NCI-H2196 (cell line): ENCODE data around the gene CTSW.
A peak's percentile ranks its signal among the peaks of the same experiment; 100 is the strongest.
"Not testable (repeated sequence)": the region's sequence is repeated elsewhere in the genome, so short reads cannot be mapped to it uniquely, and the experiment has no call there.

Experiments used
- DNase-seq: peaks from one replicate; lab custom pipeline; 2025; ENCODE audit not compliant: unreplicated experiment; lab: John Stamatoyannopoulos, UW

CTSW gene, protein sequence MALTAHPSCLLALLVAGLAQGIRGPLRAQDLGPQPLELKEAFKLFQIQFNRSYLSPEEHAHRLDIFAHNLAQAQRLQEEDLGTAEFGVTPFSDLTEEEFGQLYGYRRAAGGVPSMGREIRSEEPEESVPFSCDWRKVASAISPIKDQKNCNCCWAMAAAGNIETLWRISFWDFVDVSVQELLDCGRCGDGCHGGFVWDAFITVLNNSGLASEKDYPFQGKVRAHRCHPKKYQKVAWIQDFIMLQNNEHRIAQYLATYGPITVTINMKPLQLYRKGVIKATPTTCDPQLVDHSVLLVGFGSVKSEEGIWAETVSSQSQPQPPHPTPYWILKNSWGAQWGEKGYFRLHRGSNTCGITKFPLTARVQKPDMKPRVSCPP

DNA sequence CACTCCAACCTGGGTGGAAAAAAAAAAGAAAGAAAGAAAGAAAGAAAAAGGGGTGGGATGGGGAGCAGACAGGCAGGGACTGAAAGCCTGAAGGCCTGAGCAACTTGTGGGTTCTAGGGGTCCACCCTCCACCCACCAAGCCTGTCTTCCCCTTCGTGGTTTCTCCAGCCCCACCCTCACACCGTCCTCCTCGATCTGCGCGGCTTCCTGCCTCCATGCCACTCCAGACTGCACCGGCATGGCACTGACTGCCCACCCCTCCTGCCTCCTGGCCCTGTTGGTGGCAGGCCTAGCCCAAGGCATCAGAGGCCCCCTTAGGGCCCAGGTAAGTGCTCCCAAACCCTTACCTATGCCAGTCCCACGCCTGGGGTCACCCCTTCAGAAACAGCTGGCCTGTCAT lies at the start of gene CTSW:
Gene CTSW (plus strand): TSS at position 221 of the 400 bp plus-strand sequence. CDS start 18 bp downstream, at position 239.
- DNase-seq = no peak

GRCh38 chr11:65832231-65832630 lies 47.4 kb upstream of the CTSW start:
- DNase-seq = not testable (repeated sequence)

GRCh38 chr11:65833297-65834030 lies 46.2 kb upstream of the CTSW start, which contains the start of gene SNX32:
Gene SNX32, plus strand, starts transcription at chr11:65833963. Its CDS starts 103 bp downstream, at chr11:65834066.
- peak; percentile 96 for DNase-seq

GRCh38 chr11:65834202-65834601 lies 45.4 kb upstream of the CTSW start:
- DNase-seq = no peak

DNA sequence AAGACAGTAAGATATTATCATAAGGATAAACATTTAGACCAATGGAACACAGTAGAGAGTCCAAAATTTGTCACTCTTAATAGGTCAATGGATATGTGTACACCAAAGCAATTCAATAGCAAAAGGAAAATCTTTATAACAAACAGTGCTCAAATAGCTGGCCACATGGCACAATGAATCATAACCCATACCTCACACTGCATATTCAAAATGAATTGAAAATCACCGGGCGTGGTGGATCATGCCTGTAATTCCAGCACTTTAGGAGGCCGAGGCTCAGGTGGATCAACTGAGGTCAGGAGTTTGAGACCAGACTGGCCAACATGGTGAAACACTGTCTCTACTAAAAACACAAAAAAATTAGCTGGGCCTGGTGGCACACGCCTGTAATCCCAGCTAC lies 37.5 kb upstream of the CTSW start:
- no peak for DNase-seq

DNA sequence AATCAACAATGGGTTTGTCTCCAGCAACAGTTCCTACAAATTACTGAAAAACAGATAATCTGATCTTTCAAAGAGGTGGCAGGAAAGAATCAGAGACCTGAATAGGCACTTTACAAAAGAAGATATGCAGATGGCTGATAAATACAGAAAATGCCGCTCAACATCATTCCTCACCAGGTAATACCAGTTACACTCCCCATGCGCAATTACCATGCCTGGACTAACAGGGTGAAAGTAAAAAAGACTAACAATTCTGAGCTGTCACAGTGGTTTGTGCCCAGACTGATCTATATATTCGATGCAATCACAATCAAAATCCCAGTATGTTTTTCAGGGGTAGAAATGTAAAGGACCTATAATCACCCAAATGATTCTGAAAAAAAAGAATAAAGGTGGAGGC lies 35.8 kb upstream of the CTSW start:
- no peak for DNase-seq

GRCh38 chr11:65844231-65844872 lies 35.3 kb upstream of the CTSW start:
- no peak for DNase-seq

DNA sequence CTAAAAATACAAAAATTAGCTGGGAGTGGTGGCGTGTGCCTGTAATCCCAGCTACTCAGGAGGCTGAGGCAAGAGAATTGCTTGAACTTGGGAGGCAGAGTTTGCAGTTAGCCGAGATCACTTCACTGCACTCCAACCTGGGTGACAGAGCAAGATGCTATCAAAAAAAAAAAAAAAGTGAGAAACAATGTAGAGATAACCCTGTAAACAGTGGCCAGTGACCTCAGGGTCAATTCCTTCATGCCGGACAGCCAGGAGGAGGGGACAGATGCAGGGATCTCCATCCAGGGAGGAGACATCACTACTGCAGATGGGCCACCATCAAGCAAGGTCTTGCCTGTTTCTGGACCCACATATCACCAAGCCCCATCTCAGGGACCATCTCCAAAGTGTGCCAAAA lies 31.9 kb upstream of the CTSW start:
- DNase-seq = no peak

- DNase-seq = not testable (repeated sequence)
These were observed 30.9 kb upstream of the CTSW start for GRCh38 chr11:65848693-65849092.

DNA sequence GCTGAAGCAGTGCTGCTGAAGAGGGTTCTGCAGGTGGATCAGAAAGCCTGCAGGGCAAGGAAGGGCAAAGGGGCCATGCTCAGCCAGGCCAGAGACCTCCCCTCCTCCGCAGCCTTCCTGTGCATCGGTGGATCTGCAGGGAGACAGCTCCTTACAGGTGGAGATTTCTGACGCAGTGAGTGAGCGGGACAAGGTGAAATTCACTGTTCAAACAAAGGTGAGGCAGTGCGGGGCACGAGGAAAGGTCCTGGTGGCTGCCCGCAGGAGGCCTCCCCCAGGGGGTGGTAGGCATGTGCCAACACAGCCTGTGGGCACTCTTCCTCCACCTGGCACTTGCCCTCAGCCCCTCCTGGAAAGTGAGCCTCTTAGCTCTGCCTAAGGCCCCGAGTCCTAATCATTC lies 30.3 kb upstream of the CTSW start:
- DNase-seq = no peak

GRCh38 chr11:65849771-65850216 lies 29.8 kb upstream of the CTSW start:
- no peak for DNase-seq

DNA sequence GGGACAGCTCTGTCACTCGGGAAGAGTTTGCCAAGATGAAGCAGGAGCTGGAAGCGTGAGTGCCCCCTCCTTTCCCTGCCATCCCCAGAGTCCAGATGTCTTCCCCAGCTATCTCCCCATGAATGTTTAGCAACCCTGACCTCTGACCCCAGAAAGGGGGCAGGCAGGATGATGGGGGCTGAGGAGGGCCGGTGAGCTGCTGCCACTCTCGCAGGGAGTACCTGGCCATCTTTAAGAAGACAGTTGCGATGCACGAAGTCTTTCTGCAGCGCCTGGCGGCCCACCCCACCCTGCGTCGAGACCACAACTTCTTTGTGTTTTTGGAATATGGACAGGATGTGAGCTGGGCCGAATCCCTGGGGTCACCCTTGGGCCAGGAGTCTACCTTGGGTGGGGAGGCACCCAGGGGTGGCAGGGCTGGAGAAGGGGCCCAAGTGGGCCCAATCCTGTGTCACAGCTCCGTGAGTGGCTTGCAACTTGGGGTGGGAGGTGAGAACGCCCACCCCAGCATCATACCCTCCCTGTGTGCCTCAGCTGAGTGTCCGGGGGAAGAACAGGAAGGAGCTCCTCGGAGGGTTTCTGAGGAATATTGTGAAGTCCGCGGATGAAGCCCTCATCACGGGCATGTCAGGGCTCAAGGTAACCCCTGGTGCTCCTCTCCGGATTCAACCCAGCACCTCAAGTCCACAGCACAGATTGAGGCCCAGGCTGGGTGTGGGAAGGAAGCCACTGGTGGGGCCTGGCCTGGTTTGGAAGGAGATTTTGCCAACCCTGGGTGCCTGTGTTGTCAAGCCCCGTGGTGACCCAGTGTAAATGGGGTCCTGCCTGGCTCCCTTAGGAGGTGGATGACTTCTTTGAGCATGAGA lies 29.2 kb upstream of the CTSW start:
- no peak for DNase-seq

DNA sequence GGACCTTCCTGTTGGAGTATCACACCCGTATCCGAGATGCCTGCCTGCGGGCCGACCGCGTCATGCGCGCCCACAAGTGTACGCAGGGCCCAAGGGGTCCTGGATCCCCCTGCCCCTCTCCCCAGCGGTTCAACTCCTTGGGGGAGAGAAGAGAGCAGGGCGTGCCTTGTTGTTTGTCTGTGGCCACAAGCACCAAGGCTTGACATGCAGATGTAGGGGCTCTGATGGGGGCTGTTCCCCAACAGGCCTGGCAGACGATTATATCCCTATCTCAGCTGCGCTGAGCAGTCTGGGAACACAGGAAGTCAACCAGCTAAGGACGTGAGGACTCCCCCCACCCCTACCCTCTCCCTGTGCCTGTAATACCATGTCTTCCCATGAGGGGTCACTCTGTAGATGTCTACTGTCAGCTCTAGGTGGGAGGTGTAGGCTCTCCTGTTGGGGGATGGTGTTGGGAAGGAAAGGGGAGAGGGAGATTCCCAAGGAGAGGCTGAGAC lies 28.5 kb upstream of the CTSW start:
- DNase-seq = no peak

- DNase-seq = no peak
These were observed 27.7 kb upstream of the CTSW start for GRCh38 chr11:65851811-65852507.

DNA sequence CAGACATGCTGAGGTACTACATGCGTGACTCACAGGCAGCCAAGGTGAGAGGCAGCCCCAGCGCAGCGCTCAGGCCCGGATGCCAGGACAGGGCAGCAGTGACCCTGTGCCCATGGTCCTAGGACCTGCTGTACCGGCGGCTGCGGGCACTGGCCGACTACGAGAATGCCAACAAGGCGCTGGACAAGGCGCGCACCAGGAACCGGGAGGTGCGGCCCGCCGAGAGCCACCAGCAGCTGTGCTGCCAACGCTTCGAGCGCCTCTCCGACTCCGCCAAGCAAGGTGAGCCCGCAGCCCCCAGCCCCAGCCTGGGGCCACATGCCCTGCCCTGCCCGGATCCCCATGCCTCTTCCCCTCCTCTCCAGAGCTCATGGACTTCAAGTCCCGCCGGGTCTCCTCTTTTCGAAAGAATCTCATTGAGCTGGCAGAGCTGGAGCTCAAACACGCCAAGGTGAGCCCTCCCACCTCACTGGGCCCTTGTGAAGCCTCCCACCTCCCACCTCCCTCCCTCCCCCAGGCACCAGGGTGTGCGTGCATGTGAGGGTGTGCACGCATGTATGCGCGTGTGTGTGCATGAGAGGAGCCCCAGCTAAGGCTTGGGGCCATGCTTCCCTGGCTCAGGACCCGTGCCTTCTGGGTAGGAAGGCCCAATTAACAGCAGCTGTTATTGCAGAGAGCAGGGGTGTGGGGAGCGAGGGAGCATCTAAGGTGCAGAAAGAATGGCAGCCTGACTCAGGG lies 27.0 kb upstream of the CTSW start:
- DNase-seq = no peak

DNA sequence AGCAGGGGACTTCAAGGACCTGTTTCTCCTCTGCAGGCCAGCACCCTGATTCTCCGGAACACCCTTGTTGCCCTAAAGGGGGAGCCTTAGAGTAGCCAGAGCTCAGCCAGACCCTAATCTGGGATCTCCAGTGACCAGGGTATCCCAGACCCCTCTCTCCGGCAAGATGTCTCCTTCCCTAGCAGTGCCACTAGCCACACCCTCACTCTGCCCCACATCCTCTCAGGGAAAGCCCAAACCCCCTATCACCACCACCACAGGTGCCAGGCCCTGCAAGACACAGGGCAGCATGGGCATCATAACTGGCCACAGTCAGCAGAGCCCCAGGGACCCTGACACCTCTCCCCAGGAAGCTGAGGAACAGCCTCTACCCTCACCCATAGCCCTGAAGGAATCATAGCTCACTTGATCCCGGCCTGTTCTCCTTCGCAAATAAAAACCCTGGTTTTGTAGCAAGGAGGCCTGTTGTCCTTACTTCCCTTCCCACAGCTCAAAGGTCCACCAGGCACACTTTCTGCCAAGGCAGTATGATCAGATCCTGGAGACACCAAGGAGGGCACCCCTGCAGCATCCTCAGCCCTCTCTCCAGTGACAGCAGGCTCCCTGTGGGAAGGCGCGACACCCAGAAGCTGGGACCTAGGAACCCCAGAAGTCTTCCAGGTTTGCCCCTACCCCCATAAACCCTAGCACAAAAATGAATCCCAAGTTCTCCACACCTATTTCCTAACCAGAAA lies 26.2 kb upstream of the CTSW start:
- no peak for DNase-seq

- DNase-seq = no peak
These were observed 25.5 kb upstream of the CTSW start for GRCh38 chr11:65854161-65854592.
